Measurements from ENCODE around the gene NCKAP1. TPM values are rescaled to one million over a fixed set of nuclear protein-coding genes. Genes with fewer than 3 reads are reported as not detected.

NCKAP1 gene
- total and polyA plus RNA-seq, 12 donors, result 26.8 to 134 (median 104) TPM

GRCh38 chr2:182949572-182950189 is 88.6 kb downstream of the NCKAP1 start:
- Histone ChIP-seq H3K27ac (peak overlapping the region in 1 of 5 donors; percentile 30), H3K36me3 (replicated peaks in 1 of 2) (peaks cover 0 to 14% of the 10 kb centered on the region in 2 donors)

GRCh38 chr2:182949052-182949451 is 89.2 kb downstream of the NCKAP1 start:
- H3K4me3 ChIP-seq, result no peak overlapping the region
- TF ChIP-seq CTCF (IDR thresholded peaks at IDR 0.05) (no peak), POLR2A (IDR thresholded peaks at IDR 0.05) (no peak)
- H3K27ac ChIP-seq, result no peak overlapping the region
- no peak for DNase-seq
- 92 to 99% (median 97%) methylated on average over 4 of the region's 4 CpGs for WGBS, 4 donors
- peaks cover 4 to 18% of the 10 kb centered on the region in 2 donors for H3K4me1 ChIP-seq (replicated peaks in 1 of 2)
- no peaks in the 10 kb centered on the region for H3K9me3 ChIP-seq (replicated peaks in 1 of 3)
- intact Hi-C loops (cut with DNase I), result no loop called here
- peaks cover 0 to 14% of the 10 kb centered on the region in 2 donors for H3K36me3 ChIP-seq (replicated peaks in 1 of 2)
- H3K27me3 ChIP-seq, result no peaks in the 10 kb centered on the region

More at GRCh38 chr2:182949572-182950189, 88.6 kb downstream of the NCKAP1 start:
- DNase-seq, result peak in 5 of 7 donors; percentile 16 to 61 (median 49)
- no peak overlapping the region for H3K4me3 ChIP-seq
- TF ChIP-seq CTCF (IDR thresholded peaks at IDR 0.05), result no peak
- TF ChIP-seq POLR2A (IDR thresholded peaks at IDR 0.05), result no peak
- 76 to 87% (median 79%) methylated on average over 4 to 5 of the region's 5 CpGs for WGBS, 4 donors
- H3K9me3 ChIP-seq (replicated peaks in 1 of 3), result no peaks in the 10 kb centered on the region
- H3K4me1 ChIP-seq (replicated peaks in 1 of 2), result peaks cover 4 to 18% of the 10 kb centered on the region in 2 donors
- H3K27me3 ChIP-seq, result no peaks in the 10 kb centered on the region
- intact Hi-C loops (cut with DNase I), result no loop called here

GRCh38 chr2:182946958-182947369 is 91.3 kb downstream of the NCKAP1 start:
- WGBS, 4 donors, result 67 to 82% (median 69%) methylated on average over 1 of the region's 1 CpG

GRCh38 chr2:182943339-182943738 is 94.9 kb downstream of the NCKAP1 start:
- H3K27me3 ChIP-seq, result no peaks in the 10 kb centered on the region
- no peak overlapping the region for H3K4me3 ChIP-seq
- H3K36me3 ChIP-seq (replicated peaks in 1 of 2), result peaks cover 0 to 3% of the 10 kb centered on the region in 2 donors
- peaks cover 4 to 17% of the 10 kb centered on the region in 2 donors for H3K4me1 ChIP-seq (replicated peaks in 1 of 2)
- WGBS, 4 donors, result 40 to 46% (median 45%) methylated on average over 2 of the region's 2 CpGs
- no peak overlapping the region for H3K27ac ChIP-seq
- intact Hi-C loops (cut with DNase I), result no loop called here
- TF ChIP-seq POLR2A (IDR thresholded peaks at IDR 0.05), result no peak
- TF ChIP-seq CTCF (IDR thresholded peaks at IDR 0.05), result no peak
- H3K9me3 ChIP-seq (replicated peaks in 1 of 3), result no peaks in the 10 kb centered on the region
- DNase-seq, result no peak

More at GRCh38 chr2:182946958-182947369, 91.3 kb downstream of the NCKAP1 start:
- Histone ChIP-seq H3K9me3 (replicated peaks in 1 of 3) (no peaks in the 10 kb centered on the region), H3K4me1 (replicated peaks in 1 of 2) (peaks cover 4 to 19% of the 10 kb centered on the region in 2 donors), H3K27me3 (no peaks in the 10 kb centered on the region), H3K36me3 (replicated peaks in 1 of 2) (peaks cover 0 to 3% of the 10 kb centered on the region in 2 donors), H3K4me3 (no peak overlapping the region), H3K27ac (peak overlapping the region in 1 of 5 donors; percentile 32)
- TF ChIP-seq POLR2A (IDR thresholded peaks at IDR 0.05) (no peak), CTCF (IDR thresholded peaks at IDR 0.05) (no peak)
- intact Hi-C loops (cut with DNase I), result no loop called here
- no peak for DNase-seq
